Fibroblast of lung (primary cell): ENCODE results near the gene WWP2. TPM values are rescaled to one million over a fixed set of nuclear protein-coding genes. Genes with fewer than 3 reads are reported as not detected.
A peak's percentile ranks its signal among the peaks of the same experiment; 100 is the strongest.
"Not testable (repeated sequence)": the region's sequence is repeated elsewhere in the genome, so short reads cannot be mapped to it uniquely, and the experiment has no call there.

Experiments
- DNase-seq, 2 donors: peaks; one replicate each; pipeline versions ENCODE4 v3.0.0 to v3.0.0-alpha.2; 2010; ENCODE audit warnings: low read depth in 2 of 2
- H2AFZ ChIP-seq: 2 replicates; pipeline ENCODE4 v1.5.1; 2012; ENCODE audit warnings: low read length, control low read depth, inconsistent platforms
- H3K27ac ChIP-seq: 2 replicates; pipeline ENCODE4 v1.5.1; 2011; ENCODE audit warnings: low read length, control low read depth; ENCODE audit not compliant: insufficient read depth
- H3K27me3 ChIP-seq: 2 replicates; pipeline ENCODE4 v1.5.1; 2011; ENCODE audit warnings: mild to moderate bottlenecking, low read length; ENCODE audit not compliant: control insufficient read depth, insufficient read depth
- H3K36me3 ChIP-seq: 2 replicates; pipeline ENCODE4 v1.5.1; 2011; ENCODE audit warnings: low read length; ENCODE audit not compliant: control insufficient read depth, insufficient read depth
- H3K4me1 ChIP-seq: 2 replicates; pipeline ENCODE4 v1.5.1; 2011; ENCODE audit warnings: low read length; ENCODE audit not compliant: control insufficient read depth, insufficient read depth; ENCODE audit errors: extremely low read depth
- H3K4me2 ChIP-seq: 2 replicates; pipeline ENCODE4 v1.5.1; 2011; ENCODE audit warnings: low read length, control low read depth; ENCODE audit not compliant: insufficient read depth; ENCODE audit errors: extremely low read depth
- H3K4me3 ChIP-seq, 4 experiments: fragments of 200-600 bp in 1 of 4; sonication (generic) in 1 of 4; replicated peaks in 1 of 4; 2 replicates each; pipeline ENCODE4 v1.5.1; 2011 to 2016; ENCODE audit warnings: low read length in 4 of 4, low read depth in 3 of 4, mild to moderate bottlenecking in 3 of 4, control low read depth in 2 of 4, inconsistent platforms in 1 of 4, mixed read lengths in 1 of 4; ENCODE audit not compliant: insufficient read depth in 1 of 4; ENCODE audit errors: control extremely low read depth in 1 of 4
- H3K79me2 ChIP-seq: 2 replicates; pipeline ENCODE4 v1.5.1; 2012; ENCODE audit warnings: mild to moderate bottlenecking, low read length, inconsistent platforms; ENCODE audit not compliant: control insufficient read depth, insufficient read depth
- H3K9ac ChIP-seq: 2 replicates; pipeline ENCODE4 v1.5.1; 2011; ENCODE audit warnings: mild to moderate bottlenecking, low read length, control low read depth; ENCODE audit not compliant: insufficient read depth
- H3K9me3 ChIP-seq: 2 replicates; pipeline ENCODE4 v1.5.1; 2012; ENCODE audit warnings: low read depth, low read length; ENCODE audit not compliant: control insufficient read depth, insufficient read depth
- H4K20me1 ChIP-seq: 2 replicates; pipeline ENCODE4 v1.5.1; 2011; ENCODE audit warnings: low read length; ENCODE audit not compliant: control insufficient read depth, insufficient read depth; ENCODE audit errors: extremely low read depth
- CTCF ChIP-seq, 2 donors: IDR thresholded peaks in 1 of 2; conservative IDR thresholded peaks in 1 of 2; 1 replicate in 1 of 2; 2 replicates in 1 of 2; pipeline ENCODE4 v1.5.1; 2011 to 2012; ENCODE audit warnings: low read length in 2 of 2, control low read depth in 1 of 2, inconsistent platforms in 1 of 2, low read depth in 1 of 2, mild to moderate bottlenecking in 1 of 2
- EZH2 ChIP-seq: IDR thresholded peaks from 2 replicates; pipeline ENCODE4 v1.5.1; 2012; ENCODE audit warnings: low read length, control low read depth, mild to moderate bottlenecking; ENCODE audit errors: missing control alignments
- polyA plus RNA-seq, 2 donors: library from polyadenylated mRNA; depleted of rRNA in 1 of 2; stranded (reverse) in 1 of 2; unstranded in 1 of 2; fragments of >200 nt; gene quantifications; 2 replicates each; pipeline ENCODE4 v1.2.1, GENCODE V29; 2011 to 2012; ENCODE audit warnings: missing spikeins in 1 of 2
- total RNA-seq: library from RNA; depleted of rRNA; stranded (reverse); fragments of >200 nt; gene quantifications from 2 replicates; pipeline ENCODE4 v1.2.1, GENCODE V29; 2014

The WWP2 gene
- total and polyA plus RNA-seq, 2 donors (not counting 1 experiment from before 2014, with no cell fraction given), result 16.3 to 28.5 TPM

- no peak for TF ChIP-seq EZH2
- TF ChIP-seq CTCF (conservative IDR thresholded peaks at IDR 0.05 in 1 of 2, IDR thresholded peaks at IDR 0.05 in 1 of 2; ENCODE audit: low read depth in 1 of 2, low read length in 2 of 2), result peak; percentile 50 to 54
- peaks cover 5% of the 10 kb centered on the region for H3K4me1 ChIP-seq
- no peak overlapping the region for H3K4me2 ChIP-seq
- H3K9ac ChIP-seq, result no peak overlapping the region
- no peak overlapping the region for H3K27ac ChIP-seq
- H3K4me3 ChIP-seq, result no peak overlapping the region
- H3K36me3 ChIP-seq, result peaks cover 5% of the 10 kb centered on the region
- no peaks in the 10 kb centered on the region for H3K9me3 ChIP-seq
- no peaks in the 10 kb centered on the region for H3K79me2 ChIP-seq
- H4K20me1 ChIP-seq, result no peaks in the 10 kb centered on the region
- H2AFZ ChIP-seq, result no peak overlapping the region
- no peaks in the 10 kb centered on the region for H3K27me3 ChIP-seq
- DNase-seq, result peak; percentile 7 to 21
Measured at GRCh38 chr16:69798466-69798865, 36.3 kb downstream of the WWP2 start.

DNA sequence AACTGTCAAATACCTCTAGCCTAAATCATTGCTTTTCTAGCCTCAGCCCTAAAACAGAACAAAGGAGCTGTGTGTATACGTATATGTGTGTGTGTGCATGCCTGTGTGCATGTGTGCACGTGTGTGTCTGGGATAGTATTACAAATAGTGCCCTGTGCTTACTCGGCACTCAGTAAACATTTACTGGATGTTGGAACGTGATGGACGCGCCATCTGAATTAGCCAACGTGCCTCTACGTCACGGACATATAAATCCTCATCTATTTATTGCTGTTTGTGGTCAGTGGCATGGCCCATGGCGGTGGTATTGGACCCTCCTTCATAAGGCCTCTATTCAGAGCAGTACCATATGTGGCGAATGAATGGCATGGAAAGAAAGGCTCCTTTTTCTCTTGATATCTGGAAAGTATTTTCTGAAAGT lies 37.5 kb downstream of the WWP2 start:
- no peak overlapping the region for H3K4me2 ChIP-seq
- H3K79me2 ChIP-seq, result no peaks in the 10 kb centered on the region
- H2AFZ ChIP-seq, result no peak overlapping the region
- no peak overlapping the region for H3K4me3 ChIP-seq
- H3K36me3 ChIP-seq, result peaks cover 5% of the 10 kb centered on the region
- no peaks in the 10 kb centered on the region for H3K27me3 ChIP-seq
- H3K9ac ChIP-seq, result no peak overlapping the region
- H4K20me1 ChIP-seq, result no peaks in the 10 kb centered on the region
- peak overlapping the region; percentile 14 for H3K27ac ChIP-seq
- TF ChIP-seq EZH2, result no peak
- TF ChIP-seq CTCF (conservative IDR thresholded peaks at IDR 0.05 in 1 of 2, IDR thresholded peaks at IDR 0.05 in 1 of 2; ENCODE audit: low read depth in 1 of 2, low read length in 2 of 2), result no peak
- H3K4me1 ChIP-seq, result peaks cover 5% of the 10 kb centered on the region
- no peaks in the 10 kb centered on the region for H3K9me3 ChIP-seq
- DNase-seq, result peak; percentile 45 to 69

GRCh38 chr16:69804297-69804696 lies 42.2 kb downstream of the WWP2 start:
- Histone ChIP-seq H3K79me2 (no peaks in the 10 kb centered on the region), H4K20me1 (no peaks in the 10 kb centered on the region), H3K36me3 (peaks cover 3% of the 10 kb centered on the region), H3K27ac (no peak overlapping the region), H3K9ac (no peak overlapping the region), H3K27me3 (no peaks in the 10 kb centered on the region), H3K4me2 (no peak overlapping the region), H3K4me3 (no peak overlapping the region), H2AFZ (no peak overlapping the region), H3K9me3 (no peaks in the 10 kb centered on the region), H3K4me1 (no peaks in the 10 kb centered on the region)
- DNase-seq, result no peak
- TF ChIP-seq EZH2 (no peak), CTCF (conservative IDR thresholded peaks at IDR 0.05 in 1 of 2, IDR thresholded peaks at IDR 0.05 in 1 of 2; ENCODE audit: low read depth in 1 of 2, low read length in 2 of 2) (no peak)

DNA sequence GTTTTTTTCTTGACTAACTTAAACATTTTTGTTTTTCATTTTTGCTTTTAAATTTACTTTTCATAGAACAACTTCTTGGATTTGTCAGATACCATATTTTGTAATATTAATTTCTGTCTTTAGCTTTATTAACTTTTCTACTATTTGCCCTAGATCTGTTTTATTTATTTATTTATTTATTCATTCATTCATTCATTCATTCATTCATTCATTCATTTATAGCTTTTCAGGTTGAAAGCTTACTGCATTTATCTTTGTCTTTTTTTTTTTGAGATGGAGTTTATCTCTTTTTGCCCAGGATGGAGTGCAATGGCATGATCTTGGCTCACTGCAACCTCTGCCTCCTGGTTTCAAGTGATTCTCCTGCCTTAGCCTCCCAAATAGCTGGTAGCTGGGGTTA lies 44.6 kb downstream of the WWP2 start:
- H3K4me2 ChIP-seq, H3K4me1 ChIP-seq, H3K36me3 ChIP-seq, H4K20me1 ChIP-seq, H3K9me3 ChIP-seq, H3K27ac ChIP-seq, H3K27me3 ChIP-seq, H3K79me2 ChIP-seq, H3K4me3 ChIP-seq, H3K9ac ChIP-seq, H2AFZ ChIP-seq, DNase-seq: not testable (repeated sequence)
